GM12864 (cell line): ENCODE results near the gene DAPK1.

Source experiments
- DNase-seq: peaks from one replicate; pipeline ENCODE4 v3.0.0-alpha.2; 2011; ENCODE audit warnings: low read depth
- H3K4me3 ChIP-seq: 2 replicates; pipeline ENCODE4 v1.5.1; 2011; ENCODE audit warnings: mild to moderate bottlenecking, low read depth, low read length, control low read depth
- TF ChIP-seq, protein P1 (sequence below): IDR thresholded peaks from 2 replicates; pipeline ENCODE4 v1.5.1; 2011; ENCODE audit warnings: low read depth, mild to moderate bottlenecking, moderate library complexity, low read length, control low read depth, inconsistent platforms; ENCODE audit errors: missing control alignments

DAPK1 gene

GRCh38 chr9:87502391-87503221 lies 4.9 kb downstream of the DAPK1 start:
- DNase-seq = no peak
- no peak overlapping the region for H3K4me3 ChIP-seq
- TF ChIP-seq, protein P1, sequence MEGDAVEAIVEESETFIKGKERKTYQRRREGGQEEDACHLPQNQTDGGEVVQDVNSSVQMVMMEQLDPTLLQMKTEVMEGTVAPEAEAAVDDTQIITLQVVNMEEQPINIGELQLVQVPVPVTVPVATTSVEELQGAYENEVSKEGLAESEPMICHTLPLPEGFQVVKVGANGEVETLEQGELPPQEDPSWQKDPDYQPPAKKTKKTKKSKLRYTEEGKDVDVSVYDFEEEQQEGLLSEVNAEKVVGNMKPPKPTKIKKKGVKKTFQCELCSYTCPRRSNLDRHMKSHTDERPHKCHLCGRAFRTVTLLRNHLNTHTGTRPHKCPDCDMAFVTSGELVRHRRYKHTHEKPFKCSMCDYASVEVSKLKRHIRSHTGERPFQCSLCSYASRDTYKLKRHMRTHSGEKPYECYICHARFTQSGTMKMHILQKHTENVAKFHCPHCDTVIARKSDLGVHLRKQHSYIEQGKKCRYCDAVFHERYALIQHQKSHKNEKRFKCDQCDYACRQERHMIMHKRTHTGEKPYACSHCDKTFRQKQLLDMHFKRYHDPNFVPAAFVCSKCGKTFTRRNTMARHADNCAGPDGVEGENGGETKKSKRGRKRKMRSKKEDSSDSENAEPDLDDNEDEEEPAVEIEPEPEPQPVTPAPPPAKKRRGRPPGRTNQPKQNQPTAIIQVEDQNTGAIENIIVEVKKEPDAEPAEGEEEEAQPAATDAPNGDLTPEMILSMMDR = no peak

DNA sequence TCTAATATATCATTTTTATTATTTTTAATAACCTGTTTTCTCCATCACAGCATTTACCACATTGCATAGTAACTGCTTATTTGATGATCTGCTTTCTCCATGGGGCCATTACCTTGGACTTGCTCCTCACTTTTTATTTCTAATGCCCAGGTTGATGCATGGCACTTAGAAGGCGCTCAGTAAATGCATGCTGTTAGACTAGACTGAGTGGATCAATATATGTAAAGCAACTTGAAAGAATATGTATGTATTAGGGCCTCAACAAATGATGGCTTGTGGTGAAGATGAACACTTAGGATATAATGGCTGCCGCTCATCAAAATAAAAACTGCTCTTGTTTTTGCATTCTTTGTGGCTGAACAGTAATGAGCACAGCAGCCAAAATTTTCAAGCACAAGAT lies 5.8 kb downstream of the DAPK1 start:
- TF ChIP-seq, protein P1 = no peak
- H3K4me3 ChIP-seq = no peak overlapping the region

DNA sequence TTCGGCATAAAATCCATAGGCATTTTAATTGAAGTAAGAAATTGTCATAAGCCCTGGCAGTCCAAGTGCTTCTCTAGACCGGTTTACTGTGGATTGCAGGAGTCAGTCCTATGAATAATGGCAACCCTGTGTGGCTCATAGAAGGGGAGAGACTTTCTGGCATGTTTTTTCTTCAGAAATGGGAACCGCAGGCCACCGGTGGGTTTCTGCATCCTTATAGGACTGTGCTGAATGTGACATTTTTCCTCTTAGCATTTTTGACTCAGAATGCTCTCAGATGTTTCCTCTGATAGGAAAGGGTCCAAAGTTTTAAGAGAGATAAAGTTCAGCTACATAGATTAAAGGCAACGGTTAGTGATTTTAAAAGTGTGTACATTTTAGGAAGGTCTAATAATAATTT lies 6.3 kb downstream of the DAPK1 start:
- H3K4me3 ChIP-seq = no peak overlapping the region
- no peak for DNase-seq
- TF ChIP-seq, protein P1 = no peak

More for the DNA sequence above, 5.8 kb downstream of the DAPK1 start:
- DNase-seq = no peak

DNA sequence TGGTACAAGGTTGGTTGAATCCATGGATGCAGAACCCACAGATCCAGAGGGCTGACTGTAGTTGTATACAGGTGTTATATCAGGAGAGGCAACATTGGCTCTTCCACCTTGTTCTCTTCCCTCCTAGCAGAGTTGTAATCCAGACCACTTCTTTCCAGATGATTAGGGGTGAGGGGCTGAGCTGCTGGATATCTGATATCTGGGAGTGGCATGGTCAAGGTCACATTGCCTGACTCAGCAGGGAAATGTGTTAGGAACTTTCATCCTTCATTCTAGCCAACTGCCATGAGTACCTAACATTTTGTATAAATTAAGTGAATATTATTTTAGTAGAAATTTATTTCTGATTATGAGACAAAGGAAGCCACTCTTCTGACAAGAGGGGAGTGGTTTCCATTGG lies 7.3 kb downstream of the DAPK1 start:
- TF ChIP-seq, protein P1 = no peak

DNA sequence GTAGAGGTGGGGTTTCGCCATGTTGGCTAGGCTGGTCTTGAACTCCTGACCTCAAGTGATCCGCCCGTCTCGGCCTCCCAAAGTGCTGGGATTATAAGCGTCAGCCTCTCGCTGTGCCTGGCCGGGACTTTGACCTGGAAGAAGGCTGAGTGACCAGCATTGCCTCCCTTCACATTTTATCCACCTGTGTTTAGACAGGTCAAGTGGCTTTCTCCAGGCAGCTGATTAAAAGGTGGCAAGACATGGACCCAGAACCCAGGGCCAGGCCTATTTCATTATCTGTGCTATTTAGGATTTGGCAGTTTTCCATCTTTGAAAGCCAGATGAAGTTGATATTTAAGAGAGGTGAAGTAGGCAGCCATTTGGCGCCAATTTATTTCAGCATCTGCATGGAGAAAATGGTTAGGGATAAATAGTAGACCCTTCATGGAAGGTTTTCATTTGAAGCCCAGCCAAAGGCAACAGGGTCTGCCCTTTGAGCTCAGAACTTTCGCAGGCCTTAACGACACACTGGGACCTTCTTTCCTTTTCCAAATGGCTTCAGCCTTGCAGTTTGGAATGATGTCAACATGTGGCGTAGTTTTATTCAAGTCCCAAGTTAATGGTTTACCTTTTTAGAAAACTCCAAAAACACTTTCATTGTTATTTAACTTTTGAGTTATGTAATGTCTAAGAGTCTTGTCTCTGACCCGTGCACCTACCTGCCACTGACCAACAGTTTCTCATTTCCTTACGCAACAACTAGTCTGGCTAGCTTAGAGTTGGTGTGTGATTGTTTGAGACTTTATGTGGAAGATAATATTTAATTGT lies 8.4 kb downstream of the DAPK1 start:
- no peak for DNase-seq
- TF ChIP-seq, protein P1 = no peak
- H3K4me3 ChIP-seq = no peak overlapping the region

More for the DNA sequence above, 7.3 kb downstream of the DAPK1 start:
- DNase-seq = no peak
- H3K4me3 ChIP-seq = no peak overlapping the region

GRCh38 chr9:87507576-87507975 lies 9.9 kb downstream of the DAPK1 start:
- DNase-seq = no peak
- TF ChIP-seq, protein P1 = no peak

More at GRCh38 chr9:87507576-87507975, 9.9 kb downstream of the DAPK1 start:
- H3K4me3 ChIP-seq = no peak overlapping the region
